Mammary microvascular endothelial cell (primary cell): ENCODE results near the gene ADGRG4. TPM values are rescaled to one million over a fixed set of nuclear protein-coding genes. Genes with fewer than 3 reads are reported as not detected.

ENCODE experiments used
- total RNA-seq: library from RNA; depleted of rRNA; stranded (reverse); fragments of >200 nt; gene quantifications from 2 replicates; pipeline ENCODE4 v1.2.3, GENCODE V29; 2015

The ADGRG4 gene, protein sequence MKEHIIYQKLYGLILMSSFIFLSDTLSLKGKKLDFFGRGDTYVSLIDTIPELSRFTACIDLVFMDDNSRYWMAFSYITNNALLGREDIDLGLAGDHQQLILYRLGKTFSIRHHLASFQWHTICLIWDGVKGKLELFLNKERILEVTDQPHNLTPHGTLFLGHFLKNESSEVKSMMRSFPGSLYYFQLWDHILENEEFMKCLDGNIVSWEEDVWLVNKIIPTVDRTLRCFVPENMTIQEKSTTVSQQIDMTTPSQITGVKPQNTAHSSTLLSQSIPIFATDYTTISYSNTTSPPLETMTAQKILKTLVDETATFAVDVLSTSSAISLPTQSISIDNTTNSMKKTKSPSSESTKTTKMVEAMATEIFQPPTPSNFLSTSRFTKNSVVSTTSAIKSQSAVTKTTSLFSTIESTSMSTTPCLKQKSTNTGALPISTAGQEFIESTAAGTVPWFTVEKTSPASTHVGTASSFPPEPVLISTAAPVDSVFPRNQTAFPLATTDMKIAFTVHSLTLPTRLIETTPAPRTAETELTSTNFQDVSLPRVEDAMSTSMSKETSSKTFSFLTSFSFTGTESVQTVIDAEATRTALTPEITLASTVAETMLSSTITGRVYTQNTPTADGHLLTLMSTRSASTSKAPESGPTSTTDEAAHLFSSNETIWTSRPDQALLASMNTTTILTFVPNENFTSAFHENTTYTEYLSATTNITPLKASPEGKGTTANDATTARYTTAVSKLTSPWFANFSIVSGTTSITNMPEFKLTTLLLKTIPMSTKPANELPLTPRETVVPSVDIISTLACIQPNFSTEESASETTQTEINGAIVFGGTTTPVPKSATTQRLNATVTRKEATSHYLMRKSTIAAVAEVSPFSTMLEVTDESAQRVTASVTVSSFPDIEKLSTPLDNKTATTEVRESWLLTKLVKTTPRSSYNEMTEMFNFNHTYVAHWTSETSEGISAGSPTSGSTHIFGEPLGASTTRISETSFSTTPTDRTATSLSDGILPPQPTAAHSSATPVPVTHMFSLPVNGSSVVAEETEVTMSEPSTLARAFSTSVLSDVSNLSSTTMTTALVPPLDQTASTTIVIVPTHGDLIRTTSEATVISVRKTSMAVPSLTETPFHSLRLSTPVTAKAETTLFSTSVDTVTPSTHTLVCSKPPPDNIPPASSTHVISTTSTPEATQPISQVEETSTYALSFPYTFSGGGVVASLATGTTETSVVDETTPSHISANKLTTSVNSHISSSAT (N-terminal part only)
- 0.07 and 0.10 TPM in 2 replicates for total RNA-seq

DNA sequence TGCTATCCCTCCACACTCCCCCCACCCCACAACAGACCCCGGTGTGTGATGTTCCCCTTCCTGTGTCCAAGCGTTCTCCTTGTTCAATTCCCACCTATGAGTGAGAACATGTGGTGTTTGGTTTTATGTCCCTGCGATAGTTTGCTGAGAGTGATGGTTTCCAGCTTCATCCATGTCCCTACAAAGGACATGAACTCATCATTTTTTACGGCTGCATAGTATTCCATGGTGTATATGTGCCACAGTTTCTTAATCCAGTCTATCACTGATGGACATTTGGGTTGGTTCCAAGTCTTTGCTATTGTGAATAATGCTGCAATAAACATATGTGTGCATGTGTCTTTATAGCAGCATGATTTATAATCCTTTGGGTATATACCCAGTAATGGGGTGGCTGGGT, at the start of gene ADGRG4:
Gene ADGRG4, plus strand, starts transcription at position 243 of the 400 bp plus-strand sequence. CDS start 7,815 bp downstream, outside the sequence.

DNA sequence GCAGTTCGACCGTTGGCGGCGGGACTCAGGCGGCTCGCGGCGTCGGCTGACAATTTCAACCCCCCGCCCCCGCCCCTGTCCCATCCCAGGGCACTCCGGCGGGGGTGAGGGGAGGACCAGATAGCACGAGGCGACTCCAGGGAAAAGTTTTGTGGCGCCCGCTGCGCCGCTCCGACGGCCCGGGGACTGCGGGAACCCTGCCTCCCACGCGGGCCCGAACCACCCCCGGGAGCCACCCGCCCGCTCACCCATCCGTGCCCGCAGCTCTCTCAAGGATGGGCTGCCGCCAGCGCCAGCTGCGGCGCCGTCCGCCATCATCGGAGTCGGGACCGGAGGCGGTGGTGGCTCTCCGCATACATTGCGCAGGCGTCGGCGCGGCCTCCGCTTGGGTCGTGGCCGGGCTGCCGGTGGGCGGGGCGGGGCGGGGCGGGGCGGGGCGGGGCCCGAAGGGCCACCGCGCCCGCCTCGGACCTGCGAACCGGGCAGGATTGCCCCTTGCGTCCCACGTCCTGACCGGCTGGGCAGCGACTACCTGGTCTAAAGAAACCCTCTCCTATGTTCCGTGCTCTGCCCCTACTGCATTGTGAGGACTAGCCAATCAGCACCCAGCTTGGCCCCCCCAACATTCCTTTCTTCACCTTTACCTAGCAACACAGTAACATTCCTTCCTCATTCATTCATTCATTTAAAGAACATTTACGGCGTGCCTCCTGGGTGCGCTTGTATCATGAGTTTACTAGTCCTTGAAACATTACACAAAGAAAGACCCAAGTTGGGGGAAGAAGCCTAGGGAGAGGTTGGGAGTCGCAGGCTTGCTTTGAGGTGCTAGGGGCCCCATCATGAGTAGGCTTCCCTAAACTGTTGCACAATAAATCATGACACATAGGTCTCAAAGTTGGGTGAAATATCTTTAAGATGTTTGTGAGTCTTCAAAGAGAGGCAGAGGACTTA, 49.4 kb upstream of the ADGRG4 start, which contains the start of gene MAP7D3:
Gene MAP7D3, minus strand, starts transcription at position 360 of the 951 bp plus-strand sequence. Its CDS starts 42 bp downstream, at position 318.

Other genes starting within 250 kb of the ADGRG4 start
- gene FHL1, start 153.4 kb upstream of the ADGRG4 start, total RNA-seq, result 95.5 and 117 TPM in 2 replicates
- gene MAP7D3, start 49.6 kb upstream of the ADGRG4 start, total RNA-seq, result 30.8 and 34.9 TPM in 2 replicates
- not detected in 2 replicates for gene BRS3, start 187.0 kb downstream of the ADGRG4 start, total RNA-seq
- 36.8 and 45.3 TPM in 2 replicates for gene HTATSF1, start 196.6 kb downstream of the ADGRG4 start, total RNA-seq
- gene VGLL1, start 231.3 kb downstream of the ADGRG4 start, total RNA-seq, result not detected in 2 replicates